A549 (cell line): ENCODE results near the gene ABCA4.

Source experiments
- EP300 ChIP-seq, 2 experiments: fragments of >200 bp; sonication (Bioruptor Twin); formaldehyde crosslinking; IDR thresholded peaks; 2 replicates in 1 of 2; 3 replicates in 1 of 2; pipeline ENCODE4 v1.6.1; 2016 to 2017
- ESRRA ChIP-seq: fragments of 150-350 bp; IDR thresholded peaks from 2 replicates; pipeline ENCODE4 v1.6.1; 2014; ENCODE audit warnings: mild to moderate bottlenecking, low read length, borderline replicate concordance
- POLR2A ChIP-seq: IDR thresholded peaks from 2 replicates; pipeline ENCODE4 v1.6.1; 2012; ENCODE audit warnings: mild to moderate bottlenecking, low read length
- ZNF302 ChIP-seq: fragments of 250-450 bp; sonication (Bioruptor Pico); IDR thresholded peaks from 2 replicates; pipeline ENCODE4 v1.9.0; 2021; ENCODE audit warnings: inconsistent platforms, mild to moderate bottlenecking, moderate library complexity
- TF ChIP-seq, protein P1 (sequence below): fragments of >200 bp; sonication (Bioruptor Twin); formaldehyde crosslinking; IDR thresholded peaks from 3 replicates; pipeline ENCODE4 v1.5.1; 2016

DNA sequence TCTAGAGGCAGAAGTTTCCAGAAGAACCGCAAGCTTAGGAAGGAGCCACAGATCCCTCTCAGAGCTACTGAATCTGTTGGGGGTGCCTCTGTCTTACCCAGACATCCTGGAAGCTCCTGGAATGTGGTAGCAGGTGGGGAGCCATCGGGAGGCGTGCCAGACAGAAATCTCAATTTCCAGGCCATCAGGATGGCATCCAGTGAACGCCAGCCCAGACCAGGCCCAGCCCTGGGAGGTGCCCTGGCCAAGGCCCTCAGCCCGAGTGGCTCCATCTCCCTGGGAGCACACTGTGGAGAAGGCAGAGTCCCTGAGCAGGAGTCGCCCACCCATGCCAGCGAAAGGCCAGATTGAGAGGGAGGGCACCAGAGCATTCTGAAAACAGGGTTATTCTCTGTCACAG is 2.5 kb downstream of the ABCA4 start:
- TF ChIP-seq POLR2A, result no peak
- TF ChIP-seq, protein P1, sequence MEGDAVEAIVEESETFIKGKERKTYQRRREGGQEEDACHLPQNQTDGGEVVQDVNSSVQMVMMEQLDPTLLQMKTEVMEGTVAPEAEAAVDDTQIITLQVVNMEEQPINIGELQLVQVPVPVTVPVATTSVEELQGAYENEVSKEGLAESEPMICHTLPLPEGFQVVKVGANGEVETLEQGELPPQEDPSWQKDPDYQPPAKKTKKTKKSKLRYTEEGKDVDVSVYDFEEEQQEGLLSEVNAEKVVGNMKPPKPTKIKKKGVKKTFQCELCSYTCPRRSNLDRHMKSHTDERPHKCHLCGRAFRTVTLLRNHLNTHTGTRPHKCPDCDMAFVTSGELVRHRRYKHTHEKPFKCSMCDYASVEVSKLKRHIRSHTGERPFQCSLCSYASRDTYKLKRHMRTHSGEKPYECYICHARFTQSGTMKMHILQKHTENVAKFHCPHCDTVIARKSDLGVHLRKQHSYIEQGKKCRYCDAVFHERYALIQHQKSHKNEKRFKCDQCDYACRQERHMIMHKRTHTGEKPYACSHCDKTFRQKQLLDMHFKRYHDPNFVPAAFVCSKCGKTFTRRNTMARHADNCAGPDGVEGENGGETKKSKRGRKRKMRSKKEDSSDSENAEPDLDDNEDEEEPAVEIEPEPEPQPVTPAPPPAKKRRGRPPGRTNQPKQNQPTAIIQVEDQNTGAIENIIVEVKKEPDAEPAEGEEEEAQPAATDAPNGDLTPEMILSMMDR, result no peak
- no peak for TF ChIP-seq ZNF302 (CRISPR knock-in tag)
- no peak for TF ChIP-seq ESRRA
- TF ChIP-seq EP300 (IDR thresholded peaks at IDR 0.05), result no peak
